Ramos (cell line): ENCODE measurements around the gene IKBKG.
"Not testable (repeated sequence)": the region's sequence is repeated elsewhere in the genome, so short reads cannot be mapped to it uniquely, and the experiment has no call there.

Source experiments
- in situ Hi-C: fragments of 300-500 bp; cut with MboI; formaldehyde crosslinking; loops from one replicate; pipeline ENCODE4 v1.14.3; 2022; ENCODE audit warnings: low sequenced_read_pairs; ENCODE audit not compliant: unreplicated experiment

IKBKG gene

DNA sequence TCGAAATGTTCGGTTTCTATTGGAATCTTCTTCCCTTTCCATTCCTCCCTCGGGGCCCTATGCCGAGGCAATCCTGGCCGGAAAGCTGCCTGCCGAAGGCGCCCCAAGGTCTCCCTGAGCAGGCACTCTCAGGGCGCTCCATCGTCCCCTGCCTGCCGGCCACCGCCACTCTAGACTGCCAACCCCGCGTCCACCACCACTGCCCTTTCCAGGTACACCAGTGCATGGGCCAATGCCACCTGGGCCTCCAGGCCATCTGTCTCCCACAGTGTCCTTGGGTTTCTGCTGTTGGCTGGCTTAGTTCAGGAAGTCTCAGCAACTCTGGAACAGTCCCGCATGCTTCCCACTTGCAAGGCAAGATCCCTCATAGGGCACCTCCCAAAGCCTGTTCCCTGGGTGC lies 52.1 kb downstream of the IKBKG start:
- in situ Hi-C loops = loop anchor here (25.0 kb wide), 2 partner anchors 138 to 238 kb away; partner anchors contain the start of gene SMIM9

DNA sequence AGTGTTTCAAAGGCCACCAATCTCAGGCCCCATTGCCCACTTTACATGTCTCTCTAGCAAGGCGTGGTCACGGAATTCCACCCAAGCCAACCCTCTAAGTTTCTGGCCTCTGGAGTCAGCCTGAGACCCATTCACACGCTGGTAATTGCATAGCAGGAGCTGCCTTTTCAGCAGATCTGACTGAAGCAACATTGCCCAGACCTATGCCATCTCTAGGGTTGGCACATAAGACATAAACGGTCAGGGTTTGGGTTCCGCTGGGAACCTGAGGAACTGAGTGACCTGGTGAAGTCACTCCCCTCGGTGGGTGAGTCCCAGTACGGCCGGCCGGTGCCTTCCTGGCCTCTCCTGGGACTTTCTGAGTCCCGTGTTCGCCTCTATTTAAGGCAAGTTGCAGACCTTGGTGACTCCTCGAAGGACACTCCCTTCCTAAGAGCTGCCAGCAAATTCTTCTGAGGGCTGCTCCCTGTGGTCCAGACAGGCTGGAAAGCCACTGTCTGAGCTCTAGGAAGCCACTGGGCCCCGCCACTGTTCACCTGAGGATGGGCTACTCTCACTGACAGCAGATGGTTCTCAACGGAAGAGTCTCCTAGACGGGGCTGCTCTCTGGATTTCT lies 53.4 kb downstream of the IKBKG start:
- in situ Hi-C loops = no loop called here

DNA sequence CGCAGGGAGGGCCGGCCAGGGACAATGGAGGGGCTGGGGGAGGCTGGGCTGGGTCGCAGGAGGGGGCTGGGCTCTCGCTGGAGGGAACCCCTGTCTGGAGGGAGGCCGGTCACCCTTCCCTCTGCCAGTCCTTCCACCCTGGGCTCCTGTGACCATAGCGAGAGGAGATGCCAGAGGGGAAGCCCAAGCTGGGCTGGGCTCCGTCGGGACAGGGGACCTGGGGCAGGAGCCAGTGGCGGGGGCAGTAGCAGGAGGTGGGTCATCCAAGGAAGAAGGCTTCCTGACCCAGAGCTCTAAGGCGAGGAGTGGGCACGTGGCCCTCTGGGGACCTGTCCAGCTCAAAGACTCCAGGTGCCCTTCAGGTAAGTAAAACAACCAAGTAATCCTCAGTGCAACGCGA lies 54.8 kb downstream of the IKBKG start:
- in situ Hi-C loops = no loop called here

DNA sequence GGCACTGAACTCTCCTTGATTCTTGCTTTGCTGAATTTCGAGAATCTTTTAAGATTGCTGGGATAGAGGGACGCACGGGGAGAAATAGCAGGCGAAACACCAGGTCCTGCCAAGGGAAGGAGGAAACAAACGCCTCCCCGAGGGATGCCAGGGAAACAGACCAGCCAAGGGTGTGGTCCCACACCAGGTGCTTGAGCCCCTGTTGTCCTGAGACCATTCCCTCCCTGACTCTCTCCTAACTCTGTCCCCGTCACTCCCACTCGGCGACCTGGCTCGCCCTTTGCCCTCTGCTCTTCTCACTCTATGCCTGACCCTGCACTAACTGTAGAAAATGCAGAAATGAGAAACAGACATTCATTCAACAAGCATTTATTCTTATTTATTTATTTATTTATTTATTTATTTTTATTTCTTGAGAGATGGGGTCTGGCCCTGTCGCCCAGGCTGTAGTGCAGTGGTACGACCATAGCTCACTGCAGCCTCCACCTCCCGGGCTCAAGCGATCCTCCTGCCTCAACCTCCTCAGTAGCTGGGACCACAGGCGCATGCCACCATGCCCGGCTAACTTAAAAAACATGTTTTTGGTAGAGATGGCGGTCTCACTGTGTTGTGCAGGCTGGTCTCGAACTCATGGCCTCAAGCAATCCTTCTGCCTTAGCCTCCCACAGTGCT lies 55.5 kb downstream of the IKBKG start:
- in situ Hi-C loops = no loop called here

DNA sequence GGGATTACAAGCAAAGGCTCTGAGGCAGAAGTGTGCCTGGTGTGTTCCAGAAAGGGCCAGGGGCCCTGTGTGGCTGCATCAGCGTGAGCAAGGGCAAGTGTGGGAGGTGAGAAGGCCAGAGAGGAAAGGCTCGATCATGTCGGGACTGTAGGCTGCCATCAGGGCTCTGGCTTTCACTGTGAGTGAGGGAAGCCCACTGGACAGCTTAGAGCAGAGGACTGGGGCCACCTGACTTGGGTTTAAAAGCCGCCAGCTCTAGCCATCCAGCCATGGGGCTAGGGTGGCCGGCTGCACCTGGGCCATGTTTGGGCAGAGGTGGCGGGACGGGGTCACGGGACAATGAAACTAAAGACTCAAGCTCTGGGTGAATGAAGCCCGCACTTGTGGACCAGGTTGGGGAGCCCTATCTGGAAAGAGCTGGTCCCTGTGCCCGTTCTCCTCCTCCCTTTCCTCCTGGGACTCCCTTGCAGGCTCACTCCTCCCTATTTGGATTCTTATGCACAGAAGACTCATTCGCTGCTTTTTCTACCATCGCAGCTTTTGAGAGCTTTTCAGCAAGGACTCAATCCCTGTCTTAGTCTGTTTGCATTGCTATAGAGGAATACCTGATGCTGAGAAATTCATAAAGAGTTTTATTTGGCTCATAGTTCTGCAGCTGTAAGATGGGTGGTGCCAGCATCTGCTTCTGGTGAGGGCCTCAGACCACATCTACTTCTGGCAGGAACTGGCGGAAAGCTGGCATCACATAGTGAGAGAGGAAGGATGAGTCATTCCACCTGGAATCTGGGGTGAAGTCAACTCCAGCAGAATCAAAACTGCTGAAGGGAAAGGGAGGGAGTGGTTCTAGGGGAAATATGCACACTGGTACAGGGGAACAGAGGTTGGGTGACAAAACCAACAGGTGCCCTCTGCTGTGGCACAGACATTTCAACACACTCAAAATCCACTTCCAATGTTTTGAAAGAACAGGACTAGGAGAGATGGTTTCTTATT lies 56.3 kb downstream of the IKBKG start:
- in situ Hi-C loops = no loop called here

DNA sequence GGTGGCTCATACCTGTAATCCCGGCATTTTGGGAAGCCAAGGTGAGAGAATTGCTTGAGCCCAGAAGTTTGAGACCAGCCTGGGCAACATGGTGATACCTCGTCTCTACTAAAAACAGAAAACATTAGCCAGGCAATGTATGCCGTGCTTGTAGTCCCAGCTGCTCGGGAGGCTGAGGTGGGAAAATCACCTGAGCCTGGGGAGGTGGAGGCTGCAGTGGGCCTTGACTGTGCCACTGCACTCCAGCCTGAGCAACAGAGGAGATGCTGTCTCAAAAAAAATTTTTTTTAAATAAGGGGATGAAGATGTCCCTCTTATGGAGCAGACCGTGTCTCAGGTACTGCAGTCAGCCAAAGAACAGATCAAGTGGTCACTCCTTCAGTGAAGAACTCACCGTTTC lies 58.1 kb downstream of the IKBKG start:
- in situ Hi-C loops = no loop called here

DNA sequence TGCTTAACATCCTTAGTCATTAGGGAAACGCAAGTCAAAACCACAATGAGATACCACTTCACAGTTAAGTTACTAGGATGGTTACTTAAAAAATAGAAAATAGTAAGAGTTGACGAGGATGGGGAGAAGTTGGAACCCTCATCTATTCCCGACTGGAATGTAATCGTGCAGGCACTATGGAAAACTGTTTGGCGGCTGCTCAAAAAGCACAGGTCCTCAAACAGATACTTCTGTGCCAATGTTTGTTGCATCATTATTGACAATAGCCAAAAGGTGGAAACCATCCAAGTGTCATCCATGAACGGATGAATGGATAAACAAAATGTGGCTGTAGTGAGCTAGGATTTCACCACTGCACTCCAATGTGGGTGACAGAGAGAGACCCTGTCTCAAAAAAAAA lies 60.0 kb downstream of the IKBKG start:
- in situ Hi-C loops = no loop called here

DNA sequence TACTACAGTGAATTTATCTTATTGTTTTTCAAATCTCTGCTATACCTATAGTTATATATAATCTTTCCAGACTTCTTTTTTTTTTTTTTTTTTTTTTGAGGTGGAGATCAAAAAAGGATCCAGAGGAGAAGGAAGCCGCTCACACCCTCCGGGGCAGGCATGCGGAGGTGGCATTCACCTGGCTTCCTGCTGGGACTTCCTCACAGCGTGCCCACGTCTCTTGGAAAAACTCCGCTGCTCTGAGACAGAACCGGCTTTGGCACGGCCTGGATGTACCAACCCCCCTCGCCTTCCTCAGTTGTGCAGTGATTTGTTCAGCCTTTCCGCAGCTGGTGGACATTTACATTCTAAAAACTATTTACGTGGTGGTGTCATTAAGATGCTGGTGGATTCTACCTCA lies 60.6 kb downstream of the IKBKG start:
- in situ Hi-C loops = not testable (repeated sequence)

DNA sequence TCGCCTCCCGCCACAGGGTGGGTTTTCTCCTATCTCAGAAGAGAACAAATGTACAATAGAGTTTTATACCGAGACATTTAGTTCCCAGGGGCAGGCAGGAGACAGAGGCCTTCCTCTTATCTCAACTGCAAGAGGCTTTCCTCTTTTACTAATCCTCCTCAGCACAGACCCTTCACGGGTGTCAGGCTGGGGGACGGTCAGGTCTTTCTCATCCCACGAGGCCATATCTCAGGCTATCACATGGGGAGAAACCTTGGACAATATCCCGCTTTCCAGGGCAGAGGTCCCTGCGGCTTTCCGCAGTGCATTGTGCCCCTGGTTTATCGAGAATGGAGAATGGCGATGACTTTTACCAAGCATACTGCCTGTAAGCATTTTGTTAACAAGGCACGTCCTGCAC lies 61.4 kb downstream of the IKBKG start:
- in situ Hi-C loops = not testable (repeated sequence)

DNA sequence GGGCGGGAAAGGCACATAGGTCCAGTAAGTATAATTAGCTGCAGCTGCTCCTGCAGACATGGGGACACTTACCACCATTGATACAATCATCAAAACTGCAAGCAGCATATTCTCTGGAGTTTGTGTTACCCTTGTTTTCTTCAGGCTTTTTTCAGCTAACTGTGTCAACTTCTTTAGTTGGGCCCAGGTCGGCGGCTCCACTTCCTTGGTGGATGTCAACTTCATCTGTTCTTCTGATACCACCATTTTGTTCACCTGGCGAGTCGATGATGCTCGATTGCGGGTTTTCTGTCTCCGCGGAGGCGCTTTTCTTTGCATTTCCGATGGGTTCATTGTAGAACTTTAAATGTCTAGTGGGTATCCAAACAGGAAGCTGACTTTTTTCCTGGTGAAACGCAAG lies 63.7 kb downstream of the IKBKG start:
- in situ Hi-C loops = not testable (repeated sequence)

DNA sequence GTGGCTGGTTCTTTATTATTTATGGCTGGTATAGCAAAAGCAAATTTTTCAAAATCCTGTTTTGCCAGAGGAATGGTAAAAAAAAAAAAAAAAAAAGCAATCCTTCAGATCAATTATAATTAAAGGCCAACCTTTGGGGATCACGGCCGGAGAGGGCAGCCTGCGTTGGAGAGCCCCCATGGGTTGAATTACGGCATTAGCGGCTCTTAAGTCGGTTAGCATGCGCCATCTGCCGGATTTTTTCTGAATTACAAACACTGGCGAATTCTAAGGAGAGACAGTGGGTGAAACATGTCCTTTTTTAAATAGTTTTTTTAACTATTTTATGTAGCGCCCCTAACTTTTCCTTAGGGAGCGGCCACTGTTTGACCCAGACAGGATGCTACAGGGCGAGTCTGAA lies 66.2 kb downstream of the IKBKG start:
- in situ Hi-C loops = not testable (repeated sequence)
